SK-N-SH treated with all-trans-retinoic acid at 6 μM for 48 hours (cell line): ENCODE measurements around the gene MAP7.

Experiments used
- GLIS3 ChIP-seq: fragments of 250-450 bp; sonication (Bioruptor Pico); IDR thresholded peaks from 2 replicates; pipeline ENCODE4 v1.5.0; 2020; ENCODE audit warnings: mild to moderate bottlenecking, moderate library complexity
- TSHZ2 ChIP-seq: fragments of 250-450 bp; sonication (Bioruptor Pico); IDR thresholded peaks from 2 replicates; pipeline ENCODE4 v1.5.0; 2020; ENCODE audit warnings: mild to moderate bottlenecking, moderate library complexity

GRCh38 chr6:136435101-136435500 lies 115.1 kb downstream of the MAP7 start:
- TF ChIP-seq GLIS3 (CRISPR knock-in tag): no peak
- TF ChIP-seq TSHZ2: no peak
